GM23338 (cell line): ENCODE results near the gene TNFRSF6B. TPM values are rescaled to one million over a fixed set of nuclear protein-coding genes. Genes with fewer than 3 reads are reported as not detected.

ENCODE experiments used
- ATAC-seq: fragments of 200-7000 bp; cut with Tn5 transposase; 3 replicates; pipeline ENCODE4 v1.9.1; 2020
- DNase-seq: peaks from one replicate; pipeline ENCODE4 v3.0.0-alpha.2; 2015; ENCODE audit warnings: low spot score
- H2AFZ ChIP-seq: fragments of 200-600 bp; sonication (generic); 2 replicates; pipeline ENCODE4 v1.8.0; 2016; ENCODE audit warnings: antibody characterized with exemption, mild to moderate bottlenecking, moderate library complexity
- H3F3A ChIP-seq: fragments of 200-600 bp; sonication (generic); replicated peaks from 2 replicates; pipeline ENCODE4 v1.8.0; 2017; ENCODE audit warnings: antibody characterized with exemption, mixed run types, low read depth
- H3K27ac ChIP-seq: fragments of 200-600 bp; sonication (generic); 2 replicates; pipeline ENCODE4 v1.6.1; 2016; ENCODE audit warnings: low read depth
- H3K27me3 ChIP-seq: fragments of 200-600 bp; sonication (generic); 2 replicates; pipeline ENCODE4 v1.8.0; 2016; ENCODE audit warnings: mild to moderate bottlenecking, mixed run types, moderate library complexity; ENCODE audit not compliant: insufficient read depth
- H3K36me3 ChIP-seq: fragments of 200-600 bp; sonication (generic); 2 replicates; pipeline ENCODE4 v1.8.0; 2016; ENCODE audit warnings: mild to moderate bottlenecking; ENCODE audit not compliant: insufficient read depth
- H3K4me1 ChIP-seq: fragments of 200-600 bp; sonication (generic); 2 replicates; pipeline ENCODE4 v1.8.0; 2016; ENCODE audit warnings: mild to moderate bottlenecking, moderate library complexity; ENCODE audit not compliant: insufficient read depth
- H3K4me2 ChIP-seq: fragments of 200-600 bp; sonication (generic); 2 replicates; pipeline ENCODE4 v1.7.1; 2017; ENCODE audit warnings: mixed run types
- H3K4me3 ChIP-seq: fragments of 200-600 bp; sonication (generic); 2 replicates; pipeline ENCODE4 v1.6.1; 2016; ENCODE audit warnings: mixed run types
- H3K79me2 ChIP-seq: fragments of 200-600 bp; sonication (generic); replicated peaks from 2 replicates; pipeline ENCODE4 v1.8.0; 2017; ENCODE audit warnings: mild to moderate bottlenecking; ENCODE audit not compliant: insufficient read depth
- H3K9me2 ChIP-seq: fragments of 200-600 bp; sonication (generic); 2 replicates; pipeline ENCODE4 v1.8.0; 2017; ENCODE audit not compliant: insufficient read depth
- H4K20me1 ChIP-seq: fragments of 200-600 bp; sonication (generic); replicated peaks from 2 replicates; pipeline ENCODE4 v1.8.0; 2017; ENCODE audit warnings: mild to moderate bottlenecking; ENCODE audit not compliant: insufficient read depth
- H3K27ac Mint-ChIP-seq: 2 replicates; pipeline ENCODE4 v1.8.0; 2020; ENCODE audit warnings: inconsistent platforms, mild to moderate bottlenecking, moderate library complexity, mixed read lengths
- H3K27me3 Mint-ChIP-seq: 3 replicates; pipeline ENCODE4 v1.8.0; 2022; ENCODE audit warnings: low read depth, mild to moderate bottlenecking, moderate library complexity, mixed read lengths, inconsistent platforms; ENCODE audit not compliant: insufficient read depth, poor library complexity
- H3K36me3 Mint-ChIP-seq: 3 replicates; pipeline ENCODE4 v1.8.0; 2021; ENCODE audit warnings: low read depth, mild to moderate bottlenecking, inconsistent platforms, moderate library complexity, mixed read lengths
- H3K4me1 Mint-ChIP-seq: 3 replicates; pipeline ENCODE4 v1.8.0; 2020; ENCODE audit warnings: mild to moderate bottlenecking, inconsistent platforms, mixed read lengths
- H3K4me3 Mint-ChIP-seq: 3 replicates; pipeline ENCODE4 v1.8.0; 2021; ENCODE audit warnings: moderate library complexity, mild to moderate bottlenecking, inconsistent platforms, mixed read lengths
- H3K9me3 Mint-ChIP-seq: 3 replicates; pipeline ENCODE4 v1.8.0; 2020; ENCODE audit warnings: moderate library complexity, mild to moderate bottlenecking, inconsistent platforms, mixed read lengths
- CREB1 ChIP-seq: fragments of 250-450 bp; sonication (Bioruptor Pico); IDR thresholded peaks from 2 replicates; pipeline ENCODE4 v1.5.0; 2020; ENCODE audit warnings: low read depth, mild to moderate bottlenecking, moderate library complexity
- ETS1 ChIP-seq: IDR thresholded peaks from 2 replicates; pipeline ENCODE4 v1.6.1; 2016; ENCODE audit warnings: antibody characterized with exemption
- EZH2 ChIP-seq: fragments of 200-600 bp; sonication (generic); IDR thresholded peaks from one replicate; pipeline ENCODE4 v1.8.0; 2017; ENCODE audit warnings: antibody characterized with exemption, mild to moderate bottlenecking, low read depth; ENCODE audit not compliant: unreplicated experiment
- EZH2phosphoT487 ChIP-seq: fragments of 200-600 bp; sonication (generic); IDR thresholded peaks from one replicate; pipeline ENCODE4 v1.8.1; 2018; ENCODE audit warnings: antibody characterized with exemption; ENCODE audit not compliant: unreplicated experiment
- JUNB ChIP-seq: IDR thresholded peaks from one replicate; pipeline ENCODE4 v1.6.1; 2016; ENCODE audit warnings: antibody characterized with exemption; ENCODE audit not compliant: unreplicated experiment
- NANOG ChIP-seq: IDR thresholded peaks from 2 replicates; pipeline ENCODE4 v1.6.1; 2016; ENCODE audit warnings: antibody characterized with exemption, borderline replicate concordance
- POLR2AphosphoS5 ChIP-seq: IDR thresholded peaks from 2 replicates; pipeline ENCODE4 v1.6.1; 2016; ENCODE audit warnings: antibody characterized with exemption, low read depth
- REST ChIP-seq: IDR thresholded peaks from one replicate; pipeline ENCODE4 v1.6.1; 2018; ENCODE audit warnings: antibody characterized with exemption; ENCODE audit not compliant: unreplicated experiment
- STAT1 ChIP-seq: IDR thresholded peaks from one replicate; pipeline ENCODE4 v1.6.1; 2016; ENCODE audit warnings: antibody characterized with exemption; ENCODE audit not compliant: unreplicated experiment
- ZNF114 ChIP-seq: fragments of 250-450 bp; sonication (Bioruptor Pico); IDR thresholded peaks from 2 replicates; pipeline ENCODE4 v1.5.0; 2020; ENCODE audit warnings: mild to moderate bottlenecking, moderate library complexity
- ZNF331 ChIP-seq: fragments of 250-450 bp; sonication (Bioruptor Pico); IDR thresholded peaks from 2 replicates; pipeline ENCODE4 v1.5.0; 2020; ENCODE audit warnings: low read depth, mild to moderate bottlenecking, moderate library complexity
- polyA plus RNA-seq: library from polyadenylated mRNA; unstranded; fragments of >200 nt; fragmentation: Nextera tagmentation; extraction: Ambion mirVana; gene quantifications from 2 replicates; pipeline ENCODE4 v1.2.1, GENCODE V29; 2016
- total RNA-seq: library from RNA; depleted of rRNA; stranded (reverse); fragments of >200 nt; shearing (Covaris generic); gene quantifications from 2 replicates; pipeline ENCODE4 v1.2.3, GENCODE V29; 2014
- TF ChIP-seq, protein P1 (sequence below): fragments of 250-450 bp; sonication (Bioruptor Pico); IDR thresholded peaks from 2 replicates; pipeline ENCODE4 v1.5.0; 2020; ENCODE audit warnings: mild to moderate bottlenecking, moderate library complexity
- TF ChIP-seq, protein P2 (sequence below), 2 experiments: fragments of 200-600 bp in 1 of 2; sonication (generic) in 1 of 2; conservative IDR thresholded peaks; 2 replicates each; pipeline versions ENCODE4 v1.5.1 to v1.6.1; 2016 to 2017; ENCODE audit warnings: antibody characterized with exemption in 2 of 2, low read depth in 2 of 2, mild to moderate bottlenecking in 2 of 2, moderate library complexity in 1 of 2

Gene TNFRSF6B
- total and polyA plus RNA-seq, 2 experiments from 2014 or later: 0.28 TPM; not detected in 1

DNA sequence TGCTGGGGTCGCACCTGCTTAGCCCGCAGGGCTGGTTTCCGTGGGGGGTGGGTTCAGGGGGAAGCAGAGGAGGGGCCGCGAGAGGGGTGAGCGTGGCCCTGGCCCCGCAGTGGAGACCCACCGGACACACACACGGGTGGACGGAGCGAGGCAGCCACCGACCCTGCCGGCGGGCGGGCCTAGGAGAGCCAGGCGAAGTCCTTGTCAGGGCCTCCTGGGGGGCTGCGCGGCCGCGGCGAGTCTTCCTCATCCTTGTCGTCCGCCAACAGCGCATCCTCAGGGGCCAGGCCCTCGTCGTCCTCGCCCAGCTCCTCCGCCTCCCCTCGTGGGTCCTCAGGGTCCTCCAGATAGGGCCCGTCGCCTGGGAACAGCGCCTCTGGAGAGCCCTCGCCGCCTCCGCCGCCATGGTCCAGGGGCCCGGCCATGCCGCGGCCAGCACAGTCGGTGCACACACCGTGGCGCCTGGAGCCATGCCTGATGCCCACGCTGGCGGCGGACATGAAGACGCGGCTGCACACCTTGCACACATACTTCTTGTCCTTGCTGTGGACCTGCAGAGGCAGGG lies 50.4 kb downstream of the TNFRSF6B start:
- peaks cover 4% of the 10 kb centered on the region; the same call in 2 of the 3 replicates for H3K4me1 Mint-ChIP-seq
- Histone ChIP-seq H2AFZ (no peak overlapping the region), H4K20me1 (no peaks in the 10 kb centered on the region), H3K4me3 (no peak overlapping the region), H3K36me3 (no peaks in the 10 kb centered on the region), H3K4me2 (no peak overlapping the region), H3K9me2 (no peaks in the 10 kb centered on the region), H3K4me1 (no peaks in the 10 kb centered on the region; the same call in 1 of the 2 replicates), H3K27ac (no peak overlapping the region), H3F3A (peaks cover 22% of the 10 kb centered on the region), H3K79me2 (no peaks in the 10 kb centered on the region), H3K27me3 (no peaks in the 10 kb centered on the region)
- H3K27me3 Mint-ChIP-seq: peaks cover 4% of the 10 kb centered on the region
- H3K4me3 Mint-ChIP-seq: no peak overlapping the region
- H3K9me3 Mint-ChIP-seq: no peaks in the 10 kb centered on the region; the same call in 2 of the 3 replicates
- H3K36me3 Mint-ChIP-seq: peaks cover 8% of the 10 kb centered on the region
- no peak for DNase-seq
- TF ChIP-seq EZH2: no peak
- TF ChIP-seq, protein P1, sequence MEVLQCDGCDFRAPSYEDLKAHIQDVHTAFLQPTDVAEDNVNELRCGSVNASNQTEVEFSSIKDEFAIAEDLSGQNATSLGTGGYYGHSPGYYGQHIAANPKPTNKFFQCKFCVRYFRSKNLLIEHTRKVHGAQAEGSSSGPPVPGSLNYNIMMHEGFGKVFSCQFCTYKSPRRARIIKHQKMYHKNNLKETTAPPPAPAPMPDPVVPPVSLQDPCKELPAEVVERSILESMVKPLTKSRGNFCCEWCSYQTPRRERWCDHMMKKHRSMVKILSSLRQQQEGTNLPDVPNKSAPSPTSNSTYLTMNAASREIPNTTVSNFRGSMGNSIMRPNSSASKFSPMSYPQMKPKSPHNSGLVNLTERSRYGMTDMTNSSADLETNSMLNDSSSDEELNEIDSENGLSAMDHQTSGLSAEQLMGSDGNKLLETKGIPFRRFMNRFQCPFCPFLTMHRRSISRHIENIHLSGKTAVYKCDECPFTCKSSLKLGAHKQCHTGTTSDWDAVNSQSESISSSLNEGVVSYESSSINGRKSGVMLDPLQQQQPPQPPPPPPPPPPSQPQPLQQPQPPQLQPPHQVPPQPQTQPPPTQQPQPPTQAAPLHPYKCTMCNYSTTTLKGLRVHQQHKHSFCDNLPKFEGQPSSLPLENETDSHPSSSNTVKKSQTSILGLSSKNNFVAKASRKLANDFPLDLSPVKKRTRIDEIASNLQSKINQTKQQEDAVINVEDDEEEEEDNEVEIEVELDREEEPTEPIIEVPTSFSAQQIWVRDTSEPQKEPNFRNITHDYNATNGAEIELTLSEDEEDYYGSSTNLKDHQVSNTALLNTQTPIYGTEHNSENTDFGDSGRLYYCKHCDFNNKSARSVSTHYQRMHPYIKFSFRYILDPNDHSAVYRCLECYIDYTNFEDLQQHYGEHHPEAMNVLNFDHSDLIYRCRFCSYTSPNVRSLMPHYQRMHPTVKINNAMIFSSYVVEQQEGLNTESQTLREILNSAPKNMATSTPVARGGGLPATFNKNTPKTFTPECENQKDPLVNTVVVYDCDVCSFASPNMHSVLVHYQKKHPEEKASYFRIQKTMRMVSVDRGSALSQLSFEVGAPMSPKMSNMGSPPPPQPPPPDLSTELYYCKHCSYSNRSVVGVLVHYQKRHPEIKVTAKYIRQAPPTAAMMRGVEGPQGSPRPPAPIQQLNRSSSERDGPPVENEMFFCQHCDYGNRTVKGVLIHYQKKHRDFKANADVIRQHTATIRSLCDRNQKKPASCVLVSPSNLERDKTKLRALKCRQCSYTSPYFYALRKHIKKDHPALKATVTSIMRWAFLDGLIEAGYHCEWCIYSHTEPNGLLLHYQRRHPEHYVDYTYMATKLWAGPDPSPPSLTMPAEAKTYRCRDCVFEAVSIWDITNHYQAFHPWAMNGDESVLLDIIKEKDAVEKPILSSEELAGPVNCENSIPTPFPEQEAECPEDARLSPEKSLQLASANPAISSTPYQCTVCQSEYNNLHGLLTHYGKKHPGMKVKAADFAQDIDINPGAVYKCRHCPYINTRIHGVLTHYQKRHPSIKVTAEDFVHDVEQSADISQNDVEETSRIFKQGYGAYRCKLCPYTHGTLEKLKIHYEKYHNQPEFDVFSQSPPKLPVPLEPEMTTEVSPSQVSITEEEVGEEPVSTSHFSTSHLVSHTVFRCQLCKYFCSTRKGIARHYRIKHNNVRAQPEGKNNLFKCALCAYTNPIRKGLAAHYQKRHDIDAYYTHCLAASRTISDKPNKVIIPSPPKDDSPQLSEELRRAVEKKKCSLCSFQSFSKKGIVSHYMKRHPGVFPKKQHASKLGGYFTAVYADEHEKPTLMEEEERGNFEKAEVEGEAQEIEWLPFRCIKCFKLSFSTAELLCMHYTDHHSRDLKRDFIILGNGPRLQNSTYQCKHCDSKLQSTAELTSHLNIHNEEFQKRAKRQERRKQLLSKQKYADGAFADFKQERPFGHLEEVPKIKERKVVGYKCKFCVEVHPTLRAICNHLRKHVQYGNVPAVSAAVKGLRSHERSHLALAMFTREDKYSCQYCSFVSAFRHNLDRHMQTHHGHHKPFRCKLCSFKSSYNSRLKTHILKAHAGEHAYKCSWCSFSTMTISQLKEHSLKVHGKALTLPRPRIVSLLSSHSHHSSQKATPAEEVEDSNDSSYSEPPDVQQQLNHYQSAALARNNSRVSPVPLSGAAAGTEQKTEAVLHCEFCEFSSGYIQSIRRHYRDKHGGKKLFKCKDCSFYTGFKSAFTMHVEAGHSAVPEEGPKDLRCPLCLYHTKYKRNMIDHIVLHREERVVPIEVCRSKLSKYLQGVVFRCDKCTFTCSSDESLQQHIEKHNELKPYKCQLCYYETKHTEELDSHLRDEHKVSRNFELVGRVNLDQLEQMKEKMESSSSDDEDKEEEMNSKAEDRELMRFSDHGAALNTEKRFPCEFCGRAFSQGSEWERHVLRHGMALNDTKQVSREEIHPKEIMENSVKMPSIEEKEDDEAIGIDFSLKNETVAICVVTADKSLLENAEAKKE (CRISPR knock-in tag): no peak
- TF ChIP-seq STAT1: no peak
- TF ChIP-seq, protein P2, sequence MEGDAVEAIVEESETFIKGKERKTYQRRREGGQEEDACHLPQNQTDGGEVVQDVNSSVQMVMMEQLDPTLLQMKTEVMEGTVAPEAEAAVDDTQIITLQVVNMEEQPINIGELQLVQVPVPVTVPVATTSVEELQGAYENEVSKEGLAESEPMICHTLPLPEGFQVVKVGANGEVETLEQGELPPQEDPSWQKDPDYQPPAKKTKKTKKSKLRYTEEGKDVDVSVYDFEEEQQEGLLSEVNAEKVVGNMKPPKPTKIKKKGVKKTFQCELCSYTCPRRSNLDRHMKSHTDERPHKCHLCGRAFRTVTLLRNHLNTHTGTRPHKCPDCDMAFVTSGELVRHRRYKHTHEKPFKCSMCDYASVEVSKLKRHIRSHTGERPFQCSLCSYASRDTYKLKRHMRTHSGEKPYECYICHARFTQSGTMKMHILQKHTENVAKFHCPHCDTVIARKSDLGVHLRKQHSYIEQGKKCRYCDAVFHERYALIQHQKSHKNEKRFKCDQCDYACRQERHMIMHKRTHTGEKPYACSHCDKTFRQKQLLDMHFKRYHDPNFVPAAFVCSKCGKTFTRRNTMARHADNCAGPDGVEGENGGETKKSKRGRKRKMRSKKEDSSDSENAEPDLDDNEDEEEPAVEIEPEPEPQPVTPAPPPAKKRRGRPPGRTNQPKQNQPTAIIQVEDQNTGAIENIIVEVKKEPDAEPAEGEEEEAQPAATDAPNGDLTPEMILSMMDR (conservative IDR thresholded peaks at IDR 0.05; ENCODE audit: low read depth in 2 of 2): no peak
- TF ChIP-seq POLR2AphosphoS5: no peak
- TF ChIP-seq REST: no peak
- TF ChIP-seq ZNF114: no peak
- no peak for TF ChIP-seq JUNB
- TF ChIP-seq ETS1: no peak
- TF ChIP-seq EZH2phosphoT487: no peak
- TF ChIP-seq CREB1: no peak
- no peak for TF ChIP-seq ZNF331 (CRISPR knock-in tag)
- no peak for TF ChIP-seq NANOG
- ATAC-seq: no peak
- H3K27ac Mint-ChIP-seq: no peak overlapping the region
